ENCODE data around the gene STYXL1. TPM values are rescaled to one million over a fixed set of nuclear protein-coding genes. Genes with fewer than 3 reads are reported as not detected.
"Not testable (repeated sequence)": the region's sequence is repeated elsewhere in the genome, so short reads cannot be mapped to it uniquely, and the experiment has no call there.

STYXL1 gene
- total RNA-seq, 1 donor from 2014 or later, result 38.8 TPM

GRCh38 chr7:76054123-76055120 lies 6.6 kb upstream of the STYXL1 start:
- Mint-ChIP-seq H3K9me3 (no peaks in the 10 kb centered on the region), H3K4me1 (peaks cover 8% of the 10 kb centered on the region), H3K36me3 (ENCODE audit: low read depth) (peaks cover 3% of the 10 kb centered on the region), H3K4me3 (no peak overlapping the region), H3K27ac (ENCODE audit: unreplicated experiment) (peak overlapping the region; percentile 36), H3K27me3 (ENCODE audit: low read depth) (no peaks in the 10 kb centered on the region)
- no peak for DNase-seq (ENCODE audit: low read depth, low spot score)
- TF ChIP-seq CTCF (conservative IDR thresholded peaks at IDR 0.05), result no peak

- Mint-ChIP-seq H3K27ac (ENCODE audit: unreplicated experiment) (no peak overlapping the region), H3K9me3 (no peaks in the 10 kb centered on the region), H3K27me3 (ENCODE audit: low read depth) (no peaks in the 10 kb centered on the region)
Observed at GRCh38 chr7:76053461-76053860, 5.7 kb upstream of the STYXL1 start.

GRCh38 chr7:76052681-76053080 lies 4.9 kb upstream of the STYXL1 start:
- H3K36me3 Mint-ChIP-seq (ENCODE audit: low read depth), result not testable (repeated sequence)

More at GRCh38 chr7:76053461-76053860, 5.7 kb upstream of the STYXL1 start:
- Mint-ChIP-seq H3K36me3 (ENCODE audit: low read depth) (peaks cover 8% of the 10 kb centered on the region), H3K4me1 (peaks cover 16% of the 10 kb centered on the region), H3K4me3 (no peak overlapping the region)
- TF ChIP-seq CTCF (conservative IDR thresholded peaks at IDR 0.05), result no peak
- no peak for DNase-seq (ENCODE audit: low read depth, low spot score)

DNA sequence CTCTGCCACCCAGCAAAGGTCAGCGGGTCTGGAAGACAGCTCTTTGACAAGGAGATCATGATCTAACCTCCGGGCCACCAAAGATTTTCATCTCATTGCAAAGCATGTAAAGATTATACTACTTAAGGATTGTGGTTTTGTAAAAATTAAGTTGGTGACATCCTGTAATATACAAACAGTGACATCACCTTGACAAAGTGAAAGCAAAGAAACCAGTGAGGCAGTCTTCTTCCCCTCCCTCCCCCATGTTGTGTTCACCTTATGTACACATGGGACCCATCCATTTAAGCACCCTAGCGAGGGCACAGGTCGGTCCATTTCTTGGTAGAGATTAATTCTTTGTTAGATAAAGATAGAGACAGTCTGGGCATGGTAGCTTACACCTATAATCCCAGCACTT lies 4.0 kb upstream of the STYXL1 start:
- Mint-ChIP-seq H3K27ac (ENCODE audit: unreplicated experiment) (no peak overlapping the region), H3K9me3 (no peaks in the 10 kb centered on the region), H3K27me3 (ENCODE audit: low read depth) (no peaks in the 10 kb centered on the region), H3K36me3 (ENCODE audit: low read depth) (peaks cover 8% of the 10 kb centered on the region), H3K4me3 (no peak overlapping the region), H3K4me1 (peaks cover 22% of the 10 kb centered on the region)
- no peak for TF ChIP-seq CTCF (conservative IDR thresholded peaks at IDR 0.05)
- no peak for DNase-seq (ENCODE audit: low read depth, low spot score)

More at GRCh38 chr7:76052681-76053080, 4.9 kb upstream of the STYXL1 start:
- DNase-seq (ENCODE audit: low read depth, low spot score); H3K27me3 Mint-ChIP-seq (ENCODE audit: low read depth); H3K27ac Mint-ChIP-seq (ENCODE audit: unreplicated experiment); H3K9me3 Mint-ChIP-seq; H3K4me3 Mint-ChIP-seq: not testable (repeated sequence)
- H3K4me1 Mint-ChIP-seq, result peaks cover 21% of the 10 kb centered on the region

- H3K27ac Mint-ChIP-seq (ENCODE audit: unreplicated experiment), result no peak overlapping the region
- no peaks in the 10 kb centered on the region for H3K9me3 Mint-ChIP-seq
- no peak for TF ChIP-seq CTCF (conservative IDR thresholded peaks at IDR 0.05)
- peaks cover 22% of the 10 kb centered on the region for H3K4me1 Mint-ChIP-seq
- peaks cover 8% of the 10 kb centered on the region for H3K36me3 Mint-ChIP-seq (ENCODE audit: low read depth)
- no peak for DNase-seq (ENCODE audit: low read depth, low spot score)
- H3K4me3 Mint-ChIP-seq, result peak overlapping the region; percentile 64
- no peaks in the 10 kb centered on the region for H3K27me3 Mint-ChIP-seq (ENCODE audit: low read depth)
Observed at GRCh38 chr7:76050545-76050944, 2.7 kb upstream of the STYXL1 start.

DNA sequence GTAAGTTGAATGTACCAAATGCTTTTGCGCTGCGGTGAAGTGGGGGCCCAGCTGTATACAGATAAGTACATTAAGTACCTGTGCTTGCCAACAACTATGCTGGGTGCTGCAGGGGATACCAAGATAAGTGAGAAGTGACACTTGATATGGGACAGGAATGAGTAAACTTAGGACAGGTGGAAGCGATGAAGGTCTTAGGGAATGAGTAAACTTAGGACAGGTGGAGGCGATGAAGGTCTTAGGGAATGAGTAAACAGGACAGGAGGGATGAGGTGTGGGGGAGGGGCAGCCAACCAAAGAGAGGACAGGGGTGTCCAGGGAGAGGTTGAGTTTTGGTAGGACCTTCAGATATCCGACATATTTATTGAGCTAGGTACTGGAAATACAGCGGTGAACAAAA lies 1.5 kb upstream of the STYXL1 start:
- peaks cover 8% of the 10 kb centered on the region for H3K36me3 Mint-ChIP-seq (ENCODE audit: low read depth)
- H3K4me3 Mint-ChIP-seq, result peak overlapping the region; percentile 99
- peaks cover 22% of the 10 kb centered on the region for H3K4me1 Mint-ChIP-seq
- H3K27me3 Mint-ChIP-seq (ENCODE audit: low read depth), result no peaks in the 10 kb centered on the region
- DNase-seq (ENCODE audit: low read depth, low spot score), result no peak
- no peak for TF ChIP-seq CTCF (conservative IDR thresholded peaks at IDR 0.05)
- H3K27ac Mint-ChIP-seq (ENCODE audit: unreplicated experiment), result no peak overlapping the region
- no peaks in the 10 kb centered on the region for H3K9me3 Mint-ChIP-seq

Measured in neural crest cell (in vitro differentiated cells).